Activated CD4-positive, alpha-beta T cell treated with anti-CD3 and anti-CD28 coated beads for 1 hour (primary cell): Measurements from ENCODE around the gene ZFPM1.
"Not testable (repeated sequence)": the region's sequence is repeated elsewhere in the genome, so short reads cannot be mapped to it uniquely, and the experiment has no call there.

Experiments
- DNase-seq: peaks from one replicate; pipeline ENCODE4 v3.0.0-alpha.2; 2020

The ZFPM1 gene

DNA sequence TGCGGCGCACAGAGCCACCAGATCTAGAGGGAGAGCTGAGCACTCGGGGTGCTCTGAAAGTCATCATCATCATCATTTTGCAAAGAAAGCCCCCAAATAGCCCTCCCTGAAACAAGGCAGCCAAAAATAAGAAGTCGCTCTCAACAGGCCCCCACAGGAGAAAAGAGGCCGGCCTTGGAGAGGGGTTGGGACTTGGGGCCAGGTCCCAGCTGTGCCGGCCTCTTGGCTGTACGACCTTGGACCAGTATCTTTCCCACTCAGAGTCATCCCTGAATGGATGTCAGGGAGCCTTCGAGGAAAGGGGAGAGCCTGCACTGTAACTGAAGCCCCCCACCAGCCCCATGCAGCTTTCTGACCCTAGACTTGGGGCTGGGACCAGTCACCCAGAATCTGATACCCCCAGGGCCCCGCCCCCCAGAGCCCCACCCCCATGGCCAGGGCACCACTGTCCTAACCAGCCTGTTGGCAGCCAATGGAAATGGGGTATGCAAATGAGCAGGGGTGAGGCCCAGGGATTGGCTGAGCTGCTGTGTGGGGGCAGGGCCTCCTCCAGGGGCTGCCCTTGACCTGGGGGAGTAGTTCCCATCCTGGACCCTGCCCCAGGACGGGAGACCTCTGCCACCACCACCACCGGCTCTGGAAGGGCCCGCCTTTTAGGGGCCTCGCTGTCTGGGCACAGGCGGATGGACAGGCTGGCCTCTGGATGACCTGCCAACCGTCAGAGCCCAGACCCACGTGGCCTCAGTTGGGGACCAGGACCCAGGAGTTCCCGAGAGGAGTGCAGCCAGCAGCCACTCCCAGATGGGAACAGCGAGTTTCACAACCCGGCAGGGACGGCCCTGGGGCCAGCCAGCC lies 15.4 kb downstream of the ZFPM1 start:
- DNase-seq: no peak

DNA sequence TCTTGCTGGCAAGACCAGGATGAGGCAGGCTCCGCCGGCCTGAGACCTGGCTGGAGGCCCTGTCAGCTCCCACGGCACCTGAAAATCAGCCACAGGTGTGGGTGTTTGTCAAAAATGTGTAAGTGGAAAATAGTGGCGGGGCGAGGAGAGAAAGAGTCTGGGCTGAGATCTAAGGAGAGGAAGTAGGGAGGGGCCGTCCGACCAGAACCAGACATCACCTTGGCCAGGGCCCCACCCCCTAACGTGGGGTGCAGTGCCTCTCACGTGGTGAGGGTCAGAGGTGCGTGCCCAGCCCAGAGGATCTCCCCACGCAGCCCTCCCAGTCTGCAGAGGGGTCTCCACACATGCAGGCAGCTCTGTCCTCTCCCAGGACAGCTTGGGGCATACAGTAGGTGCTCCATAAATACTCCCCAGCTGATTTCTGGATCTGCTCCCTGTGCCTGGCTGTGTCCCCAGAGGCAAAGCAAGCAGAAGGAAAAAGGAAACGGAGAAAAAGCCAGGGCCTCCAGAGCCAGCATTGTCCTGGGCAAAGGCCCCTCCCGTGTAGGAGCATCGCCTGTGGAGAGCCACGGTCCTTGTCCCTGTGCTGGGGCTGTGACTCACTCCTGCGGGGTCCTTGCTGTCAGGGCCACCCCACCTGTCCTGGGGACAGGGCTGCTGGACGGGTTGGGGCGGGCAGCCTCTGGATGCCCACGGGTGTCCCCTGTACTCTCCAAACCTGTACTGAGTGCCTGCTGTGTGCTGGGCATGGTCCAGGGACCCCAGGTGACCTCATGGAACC lies 16.7 kb downstream of the ZFPM1 start:
- DNase-seq: peak; percentile 37

DNA sequence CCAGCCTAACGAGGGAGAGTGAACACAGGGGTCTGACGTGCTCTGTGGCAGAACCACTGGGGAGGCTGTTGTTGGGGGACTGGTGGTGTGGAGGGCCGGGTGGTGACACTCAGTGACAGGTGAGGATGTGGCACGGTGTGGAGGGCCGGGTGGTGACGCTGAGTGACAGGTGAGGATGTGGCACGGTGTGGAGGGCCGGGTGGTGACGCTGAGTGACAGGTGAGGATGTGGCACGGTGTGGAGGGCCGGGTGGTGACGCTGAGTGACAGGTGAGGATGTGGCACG lies 17.3 kb downstream of the ZFPM1 start:
- DNase-seq: not testable (repeated sequence)

GRCh38 chr16:88470696-88471095 lies 17.6 kb downstream of the ZFPM1 start:
- not testable (repeated sequence) for DNase-seq

DNA sequence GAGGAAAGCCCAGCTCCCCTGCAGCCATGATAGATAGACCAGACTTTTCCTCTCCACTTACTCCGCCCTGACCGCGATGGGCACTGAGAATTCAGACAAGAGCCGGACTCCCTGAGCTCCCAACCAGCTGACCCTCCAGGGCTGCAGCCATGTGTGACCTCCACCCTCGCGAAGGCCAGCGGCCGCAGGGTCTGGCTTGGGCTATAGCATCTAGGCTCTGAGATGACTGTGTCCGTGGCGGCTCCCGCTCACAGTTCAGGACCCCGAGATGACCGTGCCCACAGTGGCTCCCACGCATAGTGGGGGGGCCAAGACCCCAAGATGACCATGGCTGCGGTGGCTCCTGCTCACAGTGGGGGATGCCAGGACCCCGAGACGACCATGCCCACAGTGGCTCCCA lies 18.0 kb downstream of the ZFPM1 start:
- no peak for DNase-seq

GRCh38 chr16:88471575-88471974 lies 18.5 kb downstream of the ZFPM1 start:
- no peak for DNase-seq

GRCh38 chr16:88472069-88472468 lies 19.0 kb downstream of the ZFPM1 start:
- DNase-seq: no peak

DNA sequence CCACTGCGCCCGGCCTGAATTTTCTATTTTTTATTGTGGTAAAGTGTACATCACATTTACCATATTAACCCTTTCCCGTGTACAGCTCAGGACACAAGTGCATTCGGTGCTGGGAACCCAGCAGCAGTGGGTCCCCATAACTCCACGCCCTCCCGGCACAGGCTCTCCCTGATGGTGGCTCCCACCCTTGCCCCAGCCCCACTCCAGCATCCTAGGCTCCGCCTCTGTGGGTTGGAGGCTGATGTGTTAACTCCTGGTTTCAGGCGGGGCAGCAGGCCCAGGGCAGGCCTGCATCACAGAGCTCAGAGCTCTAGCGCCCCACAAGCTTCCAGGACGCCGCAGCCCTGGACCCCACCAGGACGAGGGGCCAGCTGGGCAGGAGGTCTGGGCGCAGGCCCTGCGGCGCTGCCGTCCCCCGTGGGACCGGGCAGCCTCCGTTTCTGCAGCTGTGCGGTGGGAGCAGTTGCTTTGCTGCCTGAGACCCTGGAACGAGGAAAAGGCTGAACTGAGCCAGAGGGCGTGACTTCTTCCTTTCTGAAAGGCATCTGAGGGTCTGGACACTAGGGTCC lies 19.6 kb downstream of the ZFPM1 start:
- DNase-seq: no peak

- DNase-seq: no peak
These were observed 20.8 kb downstream of the ZFPM1 start for GRCh38 chr16:88473666-88474534.

DNA sequence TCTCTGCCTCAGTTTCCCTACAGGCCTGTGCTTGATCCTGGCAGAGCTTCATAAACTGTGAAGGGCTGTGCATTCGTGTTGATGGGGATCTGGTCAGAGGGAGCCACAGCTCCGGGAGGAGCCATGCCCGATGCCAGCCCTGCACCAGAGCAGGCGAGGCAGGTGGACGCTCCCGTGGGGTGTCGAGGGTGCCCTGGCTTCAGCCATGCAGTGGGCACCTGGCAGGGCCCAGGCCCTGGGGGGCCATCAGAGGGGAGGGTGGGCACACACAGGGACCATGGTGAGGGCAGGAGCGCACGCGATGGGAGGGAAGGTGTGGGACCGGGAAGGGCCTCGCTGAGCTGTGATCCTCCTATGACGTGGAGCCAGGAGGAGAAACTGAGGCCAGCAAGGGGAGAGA lies 22.0 kb downstream of the ZFPM1 start:
- DNase-seq: no peak

DNA sequence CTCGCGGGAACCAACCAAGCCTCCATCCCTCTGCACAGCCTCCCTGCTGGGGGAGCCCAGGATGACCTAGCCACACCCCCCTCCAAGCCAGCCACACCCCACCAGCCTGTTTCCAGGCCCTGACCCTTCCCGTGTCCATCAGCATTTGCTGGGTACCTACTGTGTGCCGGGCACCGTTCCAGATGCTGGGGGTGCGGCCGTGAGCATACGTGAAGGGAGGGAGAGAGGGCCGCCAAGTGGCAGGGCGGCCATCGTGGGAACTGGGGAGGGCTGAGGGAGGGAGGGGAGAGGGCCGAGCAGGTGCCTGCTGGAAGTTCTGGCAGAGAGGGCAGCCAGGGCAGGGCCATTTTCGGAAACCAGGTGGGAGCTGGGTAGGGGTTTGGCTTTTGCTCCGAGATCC lies 23.1 kb downstream of the ZFPM1 start:
- no peak for DNase-seq

GRCh38 chr16:88476817-88477397 lies 23.8 kb downstream of the ZFPM1 start:
- no peak for DNase-seq

GRCh38 chr16:88477631-88478519 lies 24.8 kb downstream of the ZFPM1 start:
- DNase-seq: no peak

DNA sequence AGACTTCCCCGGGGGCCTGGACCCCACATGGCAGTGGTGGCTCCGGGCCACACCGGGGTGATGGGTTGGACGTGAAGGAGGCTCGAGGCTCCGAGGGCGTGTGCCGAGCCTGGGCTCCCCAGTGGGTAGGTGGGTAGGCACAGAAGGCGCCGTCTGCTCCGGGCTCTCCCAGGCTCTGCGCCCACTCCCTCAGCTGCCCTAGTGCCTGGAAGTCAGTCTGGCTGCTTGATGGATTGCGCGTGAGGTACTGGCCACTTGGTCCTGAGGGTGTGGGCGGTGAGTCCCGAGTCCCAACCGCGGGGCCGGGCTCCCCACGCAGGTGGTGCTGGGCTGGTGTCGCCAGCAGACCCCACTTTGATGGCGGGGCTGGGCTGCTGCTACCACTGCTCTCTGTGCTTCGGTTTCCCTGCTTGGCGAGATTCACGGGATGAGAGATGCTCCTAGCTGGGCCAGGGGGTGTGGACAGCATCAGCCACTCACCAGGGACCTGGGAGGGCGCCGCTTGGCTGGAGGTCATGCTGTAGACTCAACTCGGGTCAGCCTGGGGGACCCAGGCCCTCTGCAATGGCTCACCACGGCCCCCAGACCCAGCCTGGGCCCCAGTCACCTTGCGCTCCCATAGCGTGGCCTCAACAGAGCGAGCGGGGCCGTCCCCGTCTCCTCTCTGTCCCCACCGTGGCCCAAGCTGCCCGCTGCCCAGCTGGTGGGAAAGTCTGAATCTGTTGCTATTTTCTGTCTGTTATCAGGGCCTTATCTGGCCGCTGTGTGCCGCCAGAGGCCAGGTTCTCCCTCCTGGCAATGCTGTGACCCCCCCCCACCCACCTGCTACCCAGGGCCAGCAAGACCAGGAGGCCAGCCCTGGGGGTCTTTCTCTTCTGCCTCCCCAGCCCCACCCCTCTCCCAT lies 26.1 kb downstream of the ZFPM1 start:
- no peak for DNase-seq

DNA sequence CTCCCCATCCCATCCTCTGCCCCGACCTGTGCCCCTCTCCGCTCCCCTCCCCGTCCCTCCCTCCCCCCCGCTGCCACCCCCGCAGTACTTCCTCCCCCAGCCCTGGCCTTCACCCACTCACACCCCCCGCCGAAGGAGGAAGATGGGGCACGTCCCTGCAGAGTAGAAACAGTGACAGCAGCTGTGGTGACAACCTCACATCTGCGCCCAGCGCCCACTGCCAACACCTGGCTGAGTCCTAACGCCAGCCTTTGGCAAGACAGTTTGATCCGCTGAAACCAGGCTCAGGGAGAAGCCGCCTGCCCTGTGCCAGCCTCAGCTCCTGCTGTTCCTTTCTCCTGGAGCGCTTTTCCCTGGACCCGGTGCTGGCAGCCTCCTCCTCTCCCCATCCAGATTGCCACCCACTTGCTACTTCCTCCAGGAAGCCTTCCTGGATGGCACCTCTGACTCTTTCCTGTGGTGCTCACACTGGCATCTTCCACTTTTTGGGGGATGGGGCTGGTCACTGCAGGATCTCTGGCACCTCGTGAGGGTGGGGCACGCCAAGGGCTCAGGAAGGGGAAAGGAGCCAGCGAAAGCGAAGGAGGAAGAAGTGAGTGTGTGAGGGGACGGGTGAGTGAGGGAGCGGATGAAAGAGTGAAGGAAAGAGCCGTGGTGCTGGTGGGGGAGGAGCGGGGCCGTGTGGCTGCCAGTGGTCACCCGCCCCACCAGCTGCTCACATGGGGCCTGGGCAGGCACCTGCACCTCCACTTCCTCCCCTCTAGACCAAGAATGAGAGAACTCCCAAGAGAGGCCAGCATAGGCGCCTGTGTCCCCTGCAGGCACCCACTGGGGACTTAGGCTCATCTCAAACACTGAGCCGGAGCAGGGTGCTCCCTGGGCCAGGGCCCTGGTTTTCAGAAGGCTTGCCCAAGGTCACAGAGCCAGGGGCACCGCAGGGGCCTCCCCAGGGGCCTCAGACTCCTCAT lies 27.0 kb downstream of the ZFPM1 start:
- DNase-seq: no peak

GRCh38 chr16:88480829-88481228 lies 27.7 kb downstream of the ZFPM1 start:
- DNase-seq: no peak

DNA sequence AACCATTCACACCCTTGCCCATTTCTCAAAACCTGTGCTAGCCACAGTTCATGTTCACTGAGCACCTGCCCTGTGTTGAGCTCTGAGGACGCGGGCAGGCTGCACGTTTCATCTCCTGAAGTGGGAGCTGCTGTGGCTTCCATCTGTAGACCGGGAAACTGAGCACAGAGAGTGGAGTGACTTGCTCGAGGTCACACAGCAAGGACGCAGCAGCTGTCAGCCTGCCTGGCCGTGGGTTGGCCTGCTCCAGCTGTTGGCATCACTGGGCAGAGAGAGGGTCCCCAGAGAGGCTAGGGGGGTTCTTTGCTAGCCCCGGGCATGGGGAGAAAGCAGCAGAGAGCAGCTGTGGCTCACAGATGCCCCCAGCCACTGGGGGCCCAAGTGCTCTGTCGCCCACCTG lies 28.8 kb downstream of the ZFPM1 start:
- DNase-seq: no peak

- DNase-seq: no peak
These were observed 29.7 kb downstream of the ZFPM1 start for GRCh38 chr16:88482630-88483391.

DNA sequence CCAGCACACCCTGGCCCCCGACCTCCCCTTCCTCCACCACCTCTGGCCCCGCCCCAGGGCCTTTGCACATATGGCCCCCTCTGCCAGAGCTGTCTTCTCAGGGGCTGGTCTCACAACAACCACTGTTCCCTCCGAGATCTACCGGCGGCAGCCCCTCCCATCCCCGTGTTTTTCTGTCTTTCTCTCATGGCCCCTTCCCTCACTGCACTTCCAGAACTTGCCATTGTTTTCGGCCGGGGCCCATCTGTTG lies 30.2 kb downstream of the ZFPM1 start:
- DNase-seq: no peak
